Measurements from ENCODE around the gene ZNF430. TPM values are rescaled to one million over a fixed set of nuclear protein-coding genes. Genes with fewer than 3 reads are reported as not detected.
"Not testable (repeated sequence)": the region's sequence is repeated elsewhere in the genome, so short reads cannot be mapped to it uniquely, and the experiment has no call there.

Gene ZNF430
- total RNA-seq: 10 to 100 TPM in 1 of 2 donors, 1 to 10 TPM in 1; 7.7 to 11.7 TPM

DNA sequence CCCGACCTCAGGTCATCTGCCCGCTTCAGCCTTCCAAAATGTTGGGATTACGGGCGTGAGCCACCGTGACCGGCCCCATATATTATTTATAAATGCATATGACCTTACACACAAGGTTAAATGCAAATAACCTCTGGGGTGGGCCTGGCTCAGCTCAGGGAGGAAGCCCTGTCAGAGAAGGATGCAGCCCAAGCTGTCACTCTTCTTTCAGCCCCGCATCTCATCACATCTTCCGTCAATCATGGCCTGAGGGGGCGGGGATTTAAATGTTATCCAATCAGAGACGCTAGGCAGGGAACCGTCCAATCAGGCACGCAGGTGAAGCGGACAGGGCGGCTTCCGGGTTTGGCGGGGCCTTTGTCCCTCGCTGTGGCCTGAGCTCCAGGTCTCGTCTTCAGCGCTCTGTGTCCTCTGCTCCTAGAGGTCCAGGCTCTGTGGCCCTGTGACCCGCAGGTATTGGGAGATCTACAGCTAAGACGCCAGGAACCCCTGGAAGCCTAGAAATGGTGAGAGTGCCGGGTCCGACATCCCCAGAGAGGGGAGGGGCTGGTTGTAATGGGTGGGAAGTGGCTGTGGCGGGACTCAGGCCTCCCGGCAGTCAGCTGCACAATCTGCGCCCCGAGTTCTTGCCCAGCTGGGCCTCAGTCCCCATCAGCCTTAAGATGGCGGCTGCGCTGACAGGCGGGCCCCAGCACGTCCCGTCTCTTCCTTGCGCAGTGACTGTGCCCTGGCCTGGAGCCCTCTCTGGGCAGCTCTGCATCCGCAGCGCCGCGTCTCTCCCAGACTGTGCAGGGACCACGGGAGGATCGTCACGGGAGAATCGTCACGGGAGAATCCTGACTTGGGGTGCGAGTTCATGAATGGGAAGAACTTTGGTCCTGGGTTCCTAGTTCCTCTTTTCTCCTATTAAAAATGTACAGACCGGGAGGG lies at the start of gene ZNF430:
Gene ZNF430 (plus strand): TSS at position 360 of the 930 bp plus-strand sequence. CDS start 144 bp downstream, at position 504.
- Histone ChIP-seq H3K36me3 (no peaks in the 10 kb centered on the region), H3K9me3 (no peaks in the 10 kb centered on the region), H3K9ac (ENCODE audit: low read depth in 2 of 2, low read length in 2 of 2) (peak within 1 kb of the TSS; percentile 83 to 91), H3K4me1 (peaks cover 4% of the 10 kb centered on the region), H3K27ac (peak within 1 kb of the TSS; percentile 79), H3K27me3 (no peaks in the 10 kb centered on the region), H3K4me3 (peak within 1 kb of the TSS; percentile 79)
- no peak for TF ChIP-seq CTCF (IDR thresholded peaks at IDR 0.05)
- peak; percentile 97 for DNase-seq
- intact Hi-C loops (cut with DNase I): no loop called here

- H3K36me3 ChIP-seq; H3K27me3 ChIP-seq; H3K27ac ChIP-seq; H3K9ac ChIP-seq (ENCODE audit: low read depth in 2 of 2, low read length in 2 of 2); intact Hi-C loops (cut with DNase I); H3K4me3 ChIP-seq; DNase-seq; H3K4me1 ChIP-seq; H3K9me3 ChIP-seq: not testable (repeated sequence)
These were observed 27.7 kb upstream of the ZNF430 start for GRCh38 chr19:20992788-20993187.

- Histone ChIP-seq H3K4me3 (peak overlapping the region; percentile 32), H3K9me3 (no peaks in the 10 kb centered on the region), H3K27me3 (no peaks in the 10 kb centered on the region), H3K9ac (ENCODE audit: low read depth in 2 of 2, low read length in 2 of 2) (peak overlapping the region in 1 of 2 donors; percentile 61), H3K4me1 (no peaks in the 10 kb centered on the region), H3K27ac (no peak overlapping the region), H3K36me3 (no peaks in the 10 kb centered on the region)
- peak; percentile 86 for DNase-seq
- intact Hi-C loops (cut with DNase I): no loop called here
- no peak for TF ChIP-seq CTCF (IDR thresholded peaks at IDR 0.05)
These were observed 20.6 kb upstream of the ZNF430 start for GRCh38 chr19:20999731-21000352.

DNA sequence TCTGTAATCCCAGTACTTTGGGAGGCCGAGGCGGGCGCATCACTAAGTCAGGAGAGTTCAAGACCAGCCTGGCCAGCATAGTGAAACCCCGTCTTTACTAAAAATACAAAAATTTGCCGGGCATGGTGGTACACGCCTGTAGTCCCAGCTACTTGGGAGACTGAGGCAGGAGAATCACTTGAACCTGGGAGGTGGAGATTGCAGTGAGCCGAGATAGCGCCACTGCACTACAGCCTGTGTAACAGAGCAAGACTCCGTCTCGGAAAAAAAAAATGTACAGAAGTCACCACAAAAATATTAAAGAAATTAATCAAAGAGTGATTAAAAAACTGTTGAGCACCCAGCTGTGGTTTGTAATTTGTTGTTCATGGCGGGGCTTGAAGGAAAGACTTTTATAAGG lies 781 bp downstream of the ZNF430 start:
- H3K4me3 ChIP-seq: peak overlapping the region; percentile 79
- H3K36me3 ChIP-seq; intact Hi-C loops (cut with DNase I); H3K27me3 ChIP-seq; H3K9me3 ChIP-seq; DNase-seq; H3K4me1 ChIP-seq: not testable (repeated sequence)
- H3K27ac ChIP-seq: peak overlapping the region; percentile 79
- peak overlapping the region; percentile 83 to 91 for H3K9ac ChIP-seq (ENCODE audit: low read depth in 2 of 2, low read length in 2 of 2)

- DNase-seq: no peak
- H3K9me3 ChIP-seq: no peaks in the 10 kb centered on the region
- H3K27ac ChIP-seq: no peak overlapping the region
- no peaks in the 10 kb centered on the region for H3K36me3 ChIP-seq
- H3K4me3 ChIP-seq: no peak overlapping the region
- intact Hi-C loops (cut with DNase I): no loop called here
- no peak for TF ChIP-seq CTCF (IDR thresholded peaks at IDR 0.05)
- H3K4me1 ChIP-seq: peaks cover 4% of the 10 kb centered on the region
- H3K27me3 ChIP-seq: no peaks in the 10 kb centered on the region
- H3K9ac ChIP-seq (ENCODE audit: low read depth in 2 of 2, low read length in 2 of 2): no peak overlapping the region
These were observed 2.5 kb downstream of the ZNF430 start for GRCh38 chr19:21022996-21023395.

DNA sequence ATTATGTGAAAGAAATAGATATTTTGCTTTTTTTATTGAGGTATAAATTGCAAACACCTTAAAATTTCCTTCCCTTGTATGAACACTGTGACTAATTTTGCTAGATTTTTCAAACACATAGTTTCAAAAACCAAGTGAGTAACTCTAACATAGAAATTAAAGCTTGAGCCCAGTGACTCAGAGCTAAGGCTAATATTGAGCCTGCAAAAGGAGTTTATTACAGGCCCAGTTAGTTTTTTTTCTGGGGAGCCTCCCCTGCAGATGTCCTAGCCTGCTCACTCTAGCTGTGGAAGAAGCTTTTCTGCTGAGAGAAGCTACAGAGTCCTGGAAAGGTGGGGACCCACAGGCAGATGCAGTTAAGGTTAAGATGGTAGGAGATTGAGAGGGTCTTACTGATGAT lies 3.4 kb downstream of the ZNF430 start:
- Histone ChIP-seq H3K9ac (ENCODE audit: low read depth in 2 of 2, low read length in 2 of 2) (no peak overlapping the region), H3K4me1 (peaks cover 4% of the 10 kb centered on the region), H3K4me3 (no peak overlapping the region), H3K27me3 (no peaks in the 10 kb centered on the region), H3K9me3 (no peaks in the 10 kb centered on the region), H3K36me3 (no peaks in the 10 kb centered on the region), H3K27ac (no peak overlapping the region)
- intact Hi-C loops (cut with DNase I): no loop called here
- no peak for TF ChIP-seq CTCF (IDR thresholded peaks at IDR 0.05)
- DNase-seq: no peak

Measured in colonic mucosa (tissue), 4 donors.